ENCODE measurements around the gene ARFGAP2. TPM values are rescaled to one million over a fixed set of nuclear protein-coding genes. Genes with fewer than 3 reads are reported as not detected.
"Not testable (repeated sequence)": the region's sequence is repeated elsewhere in the genome, so short reads cannot be mapped to it uniquely, and the experiment has no call there.

ARFGAP2 gene
- total and polyA plus RNA-seq, 10 donors, result 46.7 to 216 (median 93.6) TPM

GRCh38 chr11:47204637-47204989 lies 27.9 kb upstream of the ARFGAP2 start:
- no peaks in the 10 kb centered on the region for H3K9me3 ChIP-seq
- H3K36me3 ChIP-seq, result no peaks in the 10 kb centered on the region
- DNase-seq, result no peak
- peaks cover 0 to 4% (median 0%) of the 10 kb centered on the region in 7 donors for H3K27me3 ChIP-seq (replicated peaks in 1 of 7)
- no peak overlapping the region for H3K4me3 ChIP-seq
- 73 to 87% (median 81%) methylated on average over 2 of the region's 2 CpGs for WGBS, 5 donors
- intact Hi-C loops (cut with DNase I; ENCODE audit: low total_unique reads), result no loop called here
- H3K27ac ChIP-seq, result no peak overlapping the region
- no peaks in the 10 kb centered on the region for H3K4me1 ChIP-seq
- no peak for TF ChIP-seq POLR2AphosphoS5 (IDR thresholded peaks at IDR 0.05)
- TF ChIP-seq CTCF (IDR thresholded peaks at IDR 0.05 in 8 of 11, conservative IDR thresholded peaks at IDR 0.05 in 3 of 11), result no peak
- no peak for TF ChIP-seq POLR2A (IDR thresholded peaks at IDR 0.05)

- TF ChIP-seq POLR2AphosphoS5 (IDR thresholded peaks at IDR 0.05) (no peak), POLR2A (IDR thresholded peaks at IDR 0.05) (no peak), CTCF (IDR thresholded peaks at IDR 0.05 in 8 of 11, conservative IDR thresholded peaks at IDR 0.05 in 3 of 11) (no peak)
- 75 to 82% (median 77%) methylated on average over 5 of the region's 5 CpGs for WGBS, 5 donors
- Histone ChIP-seq H3K4me3 (no peak overlapping the region), H3K9me3 (no peaks in the 10 kb centered on the region), H3K27ac (no peak overlapping the region), H3K36me3 (no peaks in the 10 kb centered on the region), H3K4me1 (no peaks in the 10 kb centered on the region), H3K27me3 (replicated peaks in 1 of 7) (peaks cover 0 to 4% (median 0%) of the 10 kb centered on the region in 7 donors)
- DNase-seq, result no peak
- intact Hi-C loops (cut with DNase I; ENCODE audit: low total_unique reads), result no loop called here
Measured at GRCh38 chr11:47202576-47202975, 25.9 kb upstream of the ARFGAP2 start.

- intact Hi-C loops (cut with DNase I; ENCODE audit: low total_unique reads), result no loop called here
- 80 to 86% (median 81%) methylated on average over 4 of the region's 4 CpGs for WGBS, 5 donors
Measured at GRCh38 chr11:47201015-47201414, 24.3 kb upstream of the ARFGAP2 start.

GRCh38 chr11:47198161-47198560 lies 21.5 kb upstream of the ARFGAP2 start:
- H3K27ac ChIP-seq; H3K36me3 ChIP-seq; H3K4me3 ChIP-seq; H3K27me3 ChIP-seq (replicated peaks in 1 of 7); H3K4me1 ChIP-seq; DNase-seq; intact Hi-C loops (cut with DNase I; ENCODE audit: low total_unique reads); H3K9me3 ChIP-seq: not testable (repeated sequence)
- 90 to 94% (median 93%) methylated on average over 9 of the region's 9 CpGs for WGBS, 5 donors

More at GRCh38 chr11:47201015-47201414, 24.3 kb upstream of the ARFGAP2 start:
- Histone ChIP-seq H3K27me3 (replicated peaks in 1 of 7) (peaks cover 0 to 4% (median 0%) of the 10 kb centered on the region in 7 donors), H3K27ac (no peak overlapping the region), H3K4me1 (no peaks in the 10 kb centered on the region), H3K36me3 (no peaks in the 10 kb centered on the region), H3K9me3 (no peaks in the 10 kb centered on the region), H3K4me3 (no peak overlapping the region)
- TF ChIP-seq POLR2AphosphoS5 (IDR thresholded peaks at IDR 0.05) (no peak), POLR2A (IDR thresholded peaks at IDR 0.05) (no peak), CTCF (IDR thresholded peaks at IDR 0.05 in 8 of 11, conservative IDR thresholded peaks at IDR 0.05 in 3 of 11) (no peak)
- no peak for DNase-seq

- H3K27me3 ChIP-seq (replicated peaks in 1 of 7), result peaks cover 0 to 21% (median 13%) of the 10 kb centered on the region in 7 donors
- intact Hi-C loops (cut with DNase I; ENCODE audit: low total_unique reads), result no loop called here
- TF ChIP-seq POLR2AphosphoS5 (IDR thresholded peaks at IDR 0.05) (no peak), POLR2A (IDR thresholded peaks at IDR 0.05) (no peak), CTCF (IDR thresholded peaks at IDR 0.05 in 8 of 11, conservative IDR thresholded peaks at IDR 0.05 in 3 of 11) (no peak)
- 82 to 95% (median 87%) methylated on average over 4 of the region's 4 CpGs for WGBS, 5 donors
- peaks cover under 1 to 9% (median 6%) of the 10 kb centered on the region in 6 donors for H3K4me1 ChIP-seq
- H3K9me3 ChIP-seq, result no peaks in the 10 kb centered on the region
- no peak overlapping the region for H3K27ac ChIP-seq
- H3K4me3 ChIP-seq, result no peak overlapping the region
- no peak for DNase-seq
- H3K36me3 ChIP-seq, result no peaks in the 10 kb centered on the region
Measured at GRCh38 chr11:47192111-47192510, 15.4 kb upstream of the ARFGAP2 start.

- intact Hi-C loops (cut with DNase I; ENCODE audit: low total_unique reads); H3K36me3 ChIP-seq; H3K4me3 ChIP-seq; DNase-seq; H3K27ac ChIP-seq; H3K9me3 ChIP-seq: not testable (repeated sequence)
- Histone ChIP-seq H3K27me3 (replicated peaks in 1 of 7) (peaks cover 0 to 31% (median 19%) of the 10 kb centered on the region in 7 donors), H3K4me1 (peaks cover 8 to 18% (median 14%) of the 10 kb centered on the region in 6 donors)
- 85 to 93% (median 87%) methylated on average over 10 of the region's 10 CpGs for WGBS, 5 donors
Measured at GRCh38 chr11:47191137-47191536, 14.5 kb upstream of the ARFGAP2 start.
